Measurements from ENCODE around the gene RNASEH2A.

DNA sequence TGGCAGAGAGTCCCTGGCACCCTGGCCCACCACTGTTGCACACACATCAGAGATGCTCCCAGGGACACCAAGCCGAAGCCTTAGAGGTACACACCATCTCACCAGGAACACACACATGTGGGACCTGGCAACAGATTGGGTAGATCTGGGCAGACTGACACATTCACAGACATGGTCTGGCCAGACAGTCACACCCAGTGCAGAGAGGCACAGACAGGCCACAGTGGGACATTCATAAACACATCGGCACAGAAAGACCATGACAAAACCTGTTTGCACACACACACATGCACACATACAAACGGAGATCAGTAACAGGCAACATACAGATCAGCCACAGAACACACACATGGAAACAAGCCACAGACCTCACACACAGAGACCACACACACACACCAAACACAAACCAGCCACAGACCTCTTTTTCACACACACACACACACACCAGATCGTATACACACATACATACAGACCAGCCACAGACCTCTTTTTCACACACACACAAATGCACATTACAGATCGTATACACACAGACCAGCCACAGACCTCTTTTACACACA is 21.4 kb upstream of the RNASEH2A start:
- TF ChIP-seq TCF4 (CRISPR knock-in tag; IDR thresholded peaks at IDR 0.05; ENCODE audit: borderline replicate concordance) (no peak), ZNF8 (CRISPR knock-in tag; IDR thresholded peaks at IDR 0.05) (no peak)
